Astrocyte (in vitro differentiated cells and primary cell): ENCODE results near the gene CBLN3. TPM values are rescaled to one million over a fixed set of nuclear protein-coding genes. Genes with fewer than 3 reads are reported as not detected.

ENCODE experiments used
- DNase-seq: peaks from one replicate; pipeline ENCODE4 v3.0.0-alpha.2; 2010; ENCODE audit warnings: low read depth
- FAIRE-seq: peaks from 2 replicates; lab custom pipeline; 2011; peaks lifted over from hg19 to GRCh38; lab: Jason Lieb, UNC
- H2AFZ ChIP-seq: 2 replicates; pipeline ENCODE4 v1.6.0; 2012; ENCODE audit warnings: low read depth, low read length, inconsistent platforms
- H3K27ac ChIP-seq: 2 replicates; pipeline ENCODE4 v1.5.1; 2011; ENCODE audit warnings: low read depth, low read length, inconsistent platforms
- H3K27me3 ChIP-seq: 2 replicates; pipeline ENCODE4 v1.6.0; 2011; ENCODE audit warnings: low read length, inconsistent platforms; ENCODE audit not compliant: insufficient read depth
- H3K36me3 ChIP-seq: 2 replicates; pipeline ENCODE4 v1.5.1; 2011; ENCODE audit warnings: low read length, inconsistent platforms; ENCODE audit not compliant: insufficient read depth
- H3K4me1 ChIP-seq: 2 replicates; pipeline ENCODE4 v1.5.1; 2011; ENCODE audit warnings: low read length, inconsistent platforms; ENCODE audit not compliant: insufficient read depth
- H3K4me2 ChIP-seq: 2 replicates; pipeline ENCODE4 v1.6.0; 2012; ENCODE audit warnings: low read length, inconsistent platforms
- H3K4me3 ChIP-seq: 2 replicates; pipeline ENCODE4 v1.5.1; 2011; ENCODE audit warnings: low read depth, mild to moderate bottlenecking, low read length, inconsistent platforms; ENCODE audit not compliant: insufficient read depth
- H3K79me2 ChIP-seq: 2 replicates; pipeline ENCODE4 v1.6.0; 2012; ENCODE audit warnings: mild to moderate bottlenecking, low read length, inconsistent platforms; ENCODE audit not compliant: insufficient read depth
- H3K9ac ChIP-seq: 2 replicates; pipeline ENCODE4 v1.6.0; 2012; ENCODE audit warnings: mild to moderate bottlenecking, low read length, inconsistent platforms
- H3K9me3 ChIP-seq: 2 replicates; pipeline ENCODE4 v1.5.1; 2012; ENCODE audit warnings: low read depth, mild to moderate bottlenecking, low read length, inconsistent platforms; ENCODE audit not compliant: insufficient read depth
- H4K20me1 ChIP-seq: 2 replicates; pipeline ENCODE4 v1.6.0; 2012; ENCODE audit warnings: low read length, inconsistent platforms; ENCODE audit not compliant: insufficient read depth
- H3K27ac Mint-ChIP-seq: one replicate; pipeline ENCODE4 v1.8.0; 2021; ENCODE audit warnings: mild to moderate bottlenecking, mixed read lengths; ENCODE audit not compliant: unreplicated experiment
- H3K27me3 Mint-ChIP-seq: one replicate; pipeline ENCODE4 v1.8.0; 2021; ENCODE audit warnings: low read depth, mixed read lengths; ENCODE audit not compliant: unreplicated experiment
- H3K36me3 Mint-ChIP-seq: one replicate; pipeline ENCODE4 v1.8.0; 2021; ENCODE audit warnings: low read depth, mixed read lengths; ENCODE audit not compliant: unreplicated experiment
- H3K4me1 Mint-ChIP-seq: one replicate; pipeline ENCODE4 v1.8.0; 2021; ENCODE audit warnings: low read depth, mixed read lengths; ENCODE audit not compliant: unreplicated experiment
- H3K4me3 Mint-ChIP-seq: one replicate; pipeline ENCODE4 v1.8.0; 2021; ENCODE audit warnings: mild to moderate bottlenecking, moderate library complexity, mixed read lengths; ENCODE audit not compliant: unreplicated experiment
- H3K9me3 Mint-ChIP-seq: one replicate; pipeline ENCODE4 v1.8.0; 2021; ENCODE audit warnings: mild to moderate bottlenecking, mixed read lengths; ENCODE audit not compliant: unreplicated experiment
- CTCF ChIP-seq: IDR thresholded peaks from 2 replicates; pipeline ENCODE4 v1.5.1; 2011; ENCODE audit warnings: low read depth, mild to moderate bottlenecking, inconsistent platforms, low read length, moderate library complexity; ENCODE audit not compliant: insufficient read depth
- EZH2 ChIP-seq: IDR thresholded peaks from 2 replicates; pipeline ENCODE4 v1.6.1; 2012; ENCODE audit warnings: mild to moderate bottlenecking, low read length, inconsistent platforms; ENCODE audit not compliant: insufficient read depth
- total RNA-seq: library from RNA; stranded (reverse); gene quantifications from 2 replicates; pipeline ENCODE4 v1.2.1, GENCODE V29; 2021

Gene CBLN3
- total RNA-seq, 1 donor from 2014 or later, result 3.9 TPM

- Histone ChIP-seq H3K36me3 (peaks cover 5% of the 10 kb centered on the region), H3K4me3 (no peak overlapping the region), H3K27ac (no peak overlapping the region), H3K4me1 (no peaks in the 10 kb centered on the region), H4K20me1 (peaks cover 13% of the 10 kb centered on the region), H3K4me2 (no peak overlapping the region), H3K9me3 (no peaks in the 10 kb centered on the region), H3K9ac (no peak overlapping the region), H3K79me2 (no peaks in the 10 kb centered on the region), H3K27me3 (peaks cover 3% of the 10 kb centered on the region), H2AFZ (no peak overlapping the region)
- Mint-ChIP-seq H3K27me3 (no peaks in the 10 kb centered on the region), H3K27ac (no peak overlapping the region), H3K36me3 (peaks cover 17% of the 10 kb centered on the region), H3K4me3 (no peak overlapping the region), H3K9me3 (peaks cover 2% of the 10 kb centered on the region), H3K4me1 (peaks cover 5% of the 10 kb centered on the region)
- TF ChIP-seq EZH2, result no peak
- no peak for TF ChIP-seq CTCF
- DNase-seq, result no peak
- FAIRE-seq, result no peak
Measured at GRCh38 chr14:24378981-24379906, 50.2 kb downstream of the CBLN3 start.

DNA sequence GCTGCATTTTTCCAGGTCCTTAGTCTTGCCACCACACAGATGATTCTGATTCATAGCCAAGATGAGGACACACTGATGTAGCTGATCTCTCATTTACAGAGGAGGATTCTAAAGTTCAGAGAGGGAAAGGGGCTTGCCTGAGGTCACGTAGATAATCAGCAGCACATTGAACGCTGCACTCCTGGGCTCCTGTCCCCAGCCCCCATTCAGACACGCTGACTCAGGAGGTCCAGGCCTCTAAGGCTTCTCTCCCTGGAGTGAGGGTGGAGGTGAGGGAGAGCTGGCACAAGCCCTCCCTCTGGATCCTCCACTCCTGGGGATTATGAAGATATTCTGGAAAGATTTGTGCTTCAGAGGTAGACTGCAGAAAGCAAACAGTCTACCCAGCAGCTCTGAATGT lies 51.1 kb downstream of the CBLN3 start:
- Mint-ChIP-seq H3K36me3 (peaks cover 20% of the 10 kb centered on the region), H3K27me3 (no peaks in the 10 kb centered on the region), H3K9me3 (peaks cover 2% of the 10 kb centered on the region), H3K4me3 (no peak overlapping the region), H3K27ac (no peak overlapping the region), H3K4me1 (peaks cover 5% of the 10 kb centered on the region)
- no peak overlapping the region for H3K9ac ChIP-seq
- H3K4me2 ChIP-seq, result no peak overlapping the region
- H3K4me3 ChIP-seq, result no peak overlapping the region
- H3K27me3 ChIP-seq, result no peaks in the 10 kb centered on the region
- no peak overlapping the region for H2AFZ ChIP-seq
- no peak for FAIRE-seq
- no peak for DNase-seq
- H3K4me1 ChIP-seq, result no peaks in the 10 kb centered on the region
- H3K36me3 ChIP-seq, result peaks cover 6% of the 10 kb centered on the region
- TF ChIP-seq CTCF (no peak), EZH2 (no peak)
- H3K9me3 ChIP-seq, result no peaks in the 10 kb centered on the region
- no peaks in the 10 kb centered on the region for H3K79me2 ChIP-seq
- peaks cover 16% of the 10 kb centered on the region for H4K20me1 ChIP-seq
- no peak overlapping the region for H3K27ac ChIP-seq

DNA sequence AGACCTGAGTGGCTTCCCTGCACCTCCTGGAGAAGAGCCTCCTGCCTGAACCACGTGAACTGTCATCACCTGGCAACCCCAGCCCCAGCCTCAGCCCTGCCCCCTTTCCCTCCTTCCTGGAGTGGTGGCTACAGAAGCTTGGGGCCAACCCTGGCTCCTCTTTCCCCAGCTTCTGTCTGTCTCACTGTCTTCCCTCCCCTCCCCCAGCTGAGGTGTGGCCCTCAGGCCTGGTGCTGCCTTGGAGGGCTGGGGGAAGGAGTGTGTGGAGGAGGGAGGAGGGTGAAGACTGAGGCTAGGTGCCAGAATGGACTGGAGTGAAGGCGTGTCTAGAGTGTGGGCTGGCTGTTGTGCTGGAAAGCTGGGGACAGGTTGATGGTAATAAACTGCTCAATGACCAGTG lies 51.8 kb downstream of the CBLN3 start:
- Histone ChIP-seq H3K9me3 (no peaks in the 10 kb centered on the region), H2AFZ (no peak overlapping the region), H3K79me2 (no peaks in the 10 kb centered on the region), H3K9ac (no peak overlapping the region), H3K4me3 (no peak overlapping the region), H3K4me1 (no peaks in the 10 kb centered on the region), H4K20me1 (peaks cover 22% of the 10 kb centered on the region), H3K4me2 (no peak overlapping the region), H3K27me3 (no peaks in the 10 kb centered on the region), H3K36me3 (peaks cover 12% of the 10 kb centered on the region), H3K27ac (no peak overlapping the region)
- FAIRE-seq, result no peak
- no peak for DNase-seq
- H3K9me3 Mint-ChIP-seq, result peaks cover 2% of the 10 kb centered on the region
- H3K36me3 Mint-ChIP-seq, result peaks cover 26% of the 10 kb centered on the region
- H3K27ac Mint-ChIP-seq, result no peak overlapping the region
- no peak overlapping the region for H3K4me3 Mint-ChIP-seq
- peaks cover 5% of the 10 kb centered on the region for H3K4me1 Mint-ChIP-seq
- no peaks in the 10 kb centered on the region for H3K27me3 Mint-ChIP-seq
- TF ChIP-seq CTCF, result no peak
- TF ChIP-seq EZH2, result no peak
